Measurements from ENCODE around the gene HMCN2. TPM values are rescaled to one million over a fixed set of nuclear protein-coding genes. Genes with fewer than 3 reads are reported as not detected.

Gene HMCN2
- total RNA-seq, 1 donor from 2014 or later, result 7.8 TPM

GRCh38 chr9:130451509-130452388 is 186.2 kb downstream of the HMCN2 start:
- peak; percentile 78 for ATAC-seq
- no peaks in the 10 kb centered on the region for H3K36me3 ChIP-seq

DNA sequence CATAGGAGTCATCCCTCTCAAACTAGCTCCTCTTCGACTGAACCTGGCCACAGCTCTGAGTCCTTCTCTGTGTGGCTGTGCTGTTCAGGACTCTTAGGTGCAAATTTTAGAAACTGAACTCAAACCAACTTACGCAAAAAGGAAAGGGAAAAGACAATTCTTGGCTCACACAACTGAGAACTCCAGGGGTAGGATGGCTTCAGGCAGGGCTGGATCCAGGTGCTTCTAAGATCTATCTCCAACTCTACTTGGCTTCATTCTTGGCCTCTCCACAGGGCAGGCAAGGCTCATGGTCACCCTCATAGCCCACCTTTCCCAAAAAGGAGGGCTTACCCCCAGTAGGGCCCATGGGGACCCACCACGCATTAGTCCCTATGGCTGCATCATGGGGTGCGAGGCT is 187.3 kb downstream of the HMCN2 start:
- no peak for DNase-seq
- peaks cover 31% of the 10 kb centered on the region for H3K4me1 ChIP-seq
- no peak for ATAC-seq
- TF ChIP-seq, protein P1, sequence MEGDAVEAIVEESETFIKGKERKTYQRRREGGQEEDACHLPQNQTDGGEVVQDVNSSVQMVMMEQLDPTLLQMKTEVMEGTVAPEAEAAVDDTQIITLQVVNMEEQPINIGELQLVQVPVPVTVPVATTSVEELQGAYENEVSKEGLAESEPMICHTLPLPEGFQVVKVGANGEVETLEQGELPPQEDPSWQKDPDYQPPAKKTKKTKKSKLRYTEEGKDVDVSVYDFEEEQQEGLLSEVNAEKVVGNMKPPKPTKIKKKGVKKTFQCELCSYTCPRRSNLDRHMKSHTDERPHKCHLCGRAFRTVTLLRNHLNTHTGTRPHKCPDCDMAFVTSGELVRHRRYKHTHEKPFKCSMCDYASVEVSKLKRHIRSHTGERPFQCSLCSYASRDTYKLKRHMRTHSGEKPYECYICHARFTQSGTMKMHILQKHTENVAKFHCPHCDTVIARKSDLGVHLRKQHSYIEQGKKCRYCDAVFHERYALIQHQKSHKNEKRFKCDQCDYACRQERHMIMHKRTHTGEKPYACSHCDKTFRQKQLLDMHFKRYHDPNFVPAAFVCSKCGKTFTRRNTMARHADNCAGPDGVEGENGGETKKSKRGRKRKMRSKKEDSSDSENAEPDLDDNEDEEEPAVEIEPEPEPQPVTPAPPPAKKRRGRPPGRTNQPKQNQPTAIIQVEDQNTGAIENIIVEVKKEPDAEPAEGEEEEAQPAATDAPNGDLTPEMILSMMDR (IDR thresholded peaks at IDR 0.05), result no peak
- no peak overlapping the region for H3K4me3 ChIP-seq
- H3K36me3 ChIP-seq, result no peaks in the 10 kb centered on the region
- intact Hi-C loops (cut with DNase I), result no loop called here
- no peaks in the 10 kb centered on the region for H3K27me3 ChIP-seq
- no peaks in the 10 kb centered on the region for H3K9me3 ChIP-seq
- no peak overlapping the region for H3K27ac ChIP-seq

More at GRCh38 chr9:130451509-130452388, 186.2 kb downstream of the HMCN2 start:
- TF ChIP-seq, protein P1 (IDR thresholded peaks at IDR 0.05), result peak; percentile 36
- DNase-seq, result peak; percentile 91
- peaks cover 42% of the 10 kb centered on the region for H3K4me1 ChIP-seq
- intact Hi-C loops (cut with DNase I), result no loop called here
- H3K4me3 ChIP-seq, result no peak overlapping the region
- H3K9me3 ChIP-seq, result no peaks in the 10 kb centered on the region
- peak overlapping the region; percentile 68 for H3K27ac ChIP-seq
- H3K27me3 ChIP-seq, result no peaks in the 10 kb centered on the region

DNA sequence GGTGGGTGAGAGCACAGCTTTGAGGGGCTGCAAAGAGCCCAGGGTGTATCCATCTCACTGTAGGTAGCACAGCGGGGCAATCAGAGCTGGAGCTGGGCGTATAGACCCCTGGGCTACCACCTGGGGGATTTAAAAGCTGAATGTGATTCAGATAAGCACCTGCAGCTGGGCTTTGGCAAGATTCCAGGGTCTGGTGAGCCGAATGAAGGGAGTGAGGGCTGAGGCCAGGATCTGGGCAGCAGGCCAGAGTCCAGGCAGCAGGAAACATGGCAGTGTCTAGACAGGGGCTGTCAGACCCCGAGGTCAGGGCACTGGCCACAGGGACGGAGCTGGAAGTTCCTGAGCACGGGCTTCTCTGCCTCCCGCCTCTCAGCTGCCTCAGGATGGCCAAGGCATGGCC is 187.9 kb downstream of the HMCN2 start:
- Histone ChIP-seq H3K27ac (no peak overlapping the region), H3K9me3 (no peaks in the 10 kb centered on the region), H3K27me3 (no peaks in the 10 kb centered on the region), H3K4me1 (peaks cover 25% of the 10 kb centered on the region), H3K36me3 (no peaks in the 10 kb centered on the region), H3K4me3 (no peak overlapping the region)
- DNase-seq (no peak), ATAC-seq (no peak)
- TF ChIP-seq, protein P1 (IDR thresholded peaks at IDR 0.05), result no peak
- intact Hi-C loops (cut with DNase I), result no loop called here

DNA sequence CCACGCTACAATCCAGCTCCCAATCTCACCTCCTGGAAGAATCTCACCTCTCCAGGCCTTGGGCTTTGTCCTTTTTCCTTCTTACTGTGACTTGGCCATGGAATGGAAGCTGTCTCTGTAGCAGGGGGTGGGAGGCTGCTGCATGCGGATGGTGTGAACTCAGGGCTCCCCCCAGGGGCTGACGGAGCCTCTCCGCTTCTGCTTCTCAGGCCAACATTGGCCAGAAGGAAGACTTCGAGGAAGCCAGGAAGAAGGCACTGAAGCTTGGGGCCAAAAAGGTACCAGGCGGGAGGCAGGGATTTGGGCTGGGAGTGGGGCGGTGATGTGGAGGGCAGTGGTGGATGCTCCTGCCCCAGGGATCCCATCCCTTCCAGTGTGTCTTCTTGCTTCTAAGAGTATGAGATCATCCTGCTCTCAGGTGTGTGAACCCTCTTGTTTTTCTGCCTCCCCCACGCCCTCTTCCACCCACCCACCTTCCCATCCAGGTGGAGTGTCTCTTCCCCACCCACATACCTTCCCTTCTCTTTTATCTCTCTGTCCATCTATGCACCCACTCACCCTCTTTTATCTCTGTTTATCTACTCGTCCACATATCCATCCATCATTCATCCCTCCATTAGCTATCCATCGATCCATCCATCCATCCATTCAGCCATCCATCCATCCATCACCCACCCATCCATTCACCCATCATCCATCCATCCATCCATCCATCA is 188.7 kb downstream of the HMCN2 start:
- DNase-seq (no peak), ATAC-seq (no peak)
- no peaks in the 10 kb centered on the region for H3K9me3 ChIP-seq
- H3K36me3 ChIP-seq, result no peaks in the 10 kb centered on the region
- intact Hi-C loops (cut with DNase I), result no loop called here
- H3K4me3 ChIP-seq, result no peak overlapping the region
- H3K27me3 ChIP-seq, result no peaks in the 10 kb centered on the region
- TF ChIP-seq, protein P1 (IDR thresholded peaks at IDR 0.05), result no peak
- H3K4me1 ChIP-seq, result peaks cover 21% of the 10 kb centered on the region
- H3K27ac ChIP-seq, result no peak overlapping the region

DNA sequence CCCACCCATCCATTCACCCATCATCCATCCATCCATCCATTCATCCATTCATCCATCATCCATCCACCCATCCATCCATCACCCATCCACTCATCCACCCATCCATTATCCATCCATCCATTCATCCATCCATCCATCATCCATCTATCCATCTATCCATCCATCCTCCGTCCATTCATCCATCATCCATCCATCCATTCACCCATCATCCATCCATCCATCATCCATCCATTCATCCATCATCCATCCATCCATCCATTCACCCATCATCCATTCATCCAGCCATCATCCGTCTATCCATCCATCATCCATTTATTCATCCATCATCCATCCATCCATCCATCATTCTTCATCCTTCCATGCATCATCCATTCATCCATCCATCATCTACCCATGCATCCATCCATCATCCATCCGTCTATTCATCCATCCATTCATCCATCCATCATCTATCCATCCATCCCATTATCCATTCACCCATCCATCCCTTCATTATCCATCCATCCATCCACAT is 189.3 kb downstream of the HMCN2 start:
- TF ChIP-seq, protein P1 (IDR thresholded peaks at IDR 0.05), result no peak
- Histone ChIP-seq H3K27ac (no peak overlapping the region), H3K36me3 (no peaks in the 10 kb centered on the region), H3K27me3 (no peaks in the 10 kb centered on the region), H3K4me1 (peaks cover 19% of the 10 kb centered on the region), H3K4me3 (no peak overlapping the region), H3K9me3 (no peaks in the 10 kb centered on the region)
- ATAC-seq (no peak), DNase-seq (no peak)
- intact Hi-C loops (cut with DNase I), result no loop called here
